GM04504 (cell line): ENCODE measurements around the gene ZDHHC14.
"Not testable (repeated sequence)": the region's sequence is repeated elsewhere in the genome, so short reads cannot be mapped to it uniquely, and the experiment has no call there.

Experiments
- DNase-seq: peaks from one replicate; pipeline ENCODE4 v3.0.0-alpha.2; 2012; ENCODE audit warnings: low read depth

Gene ZDHHC14

GRCh38 chr6:157445277-157446009, 64.5 kb downstream of the ZDHHC14 start:
- DNase-seq: no peak

- no peak for DNase-seq
These were observed 66.7 kb downstream of the ZDHHC14 start for GRCh38 chr6:157447735-157448134.

- DNase-seq: no peak
These were observed 68.6 kb downstream of the ZDHHC14 start for GRCh38 chr6:157449610-157450009.

GRCh38 chr6:157450931-157451742, 70.1 kb downstream of the ZDHHC14 start:
- DNase-seq: no peak

GRCh38 chr6:157452096-157452495, 71.1 kb downstream of the ZDHHC14 start:
- no peak for DNase-seq

- DNase-seq: no peak
These were observed 72.1 kb downstream of the ZDHHC14 start for GRCh38 chr6:157453131-157453530.

GRCh38 chr6:157453978-157454377, 73.0 kb downstream of the ZDHHC14 start:
- no peak for DNase-seq

- no peak for DNase-seq
These were observed 74.0 kb downstream of the ZDHHC14 start for GRCh38 chr6:157454762-157455714.

- DNase-seq: no peak
These were observed 74.9 kb downstream of the ZDHHC14 start for GRCh38 chr6:157455731-157456523.

- DNase-seq: no peak
These were observed 75.5 kb downstream of the ZDHHC14 start for GRCh38 chr6:157456524-157456829.

- DNase-seq: no peak
These were observed 76.8 kb downstream of the ZDHHC14 start for GRCh38 chr6:157457787-157458186.

GRCh38 chr6:157459327-157459726, 78.3 kb downstream of the ZDHHC14 start:
- DNase-seq: no peak

- no peak for DNase-seq
These were observed 79.4 kb downstream of the ZDHHC14 start for GRCh38 chr6:157460182-157460999.

GRCh38 chr6:157461000-157461915, 80.3 kb downstream of the ZDHHC14 start:
- no peak for DNase-seq

- DNase-seq: no peak
These were observed 82.2 kb downstream of the ZDHHC14 start for GRCh38 chr6:157462956-157463742.

GRCh38 chr6:157463743-157464135, 82.7 kb downstream of the ZDHHC14 start:
- DNase-seq: not testable (repeated sequence)

GRCh38 chr6:157464653-157465535, 83.9 kb downstream of the ZDHHC14 start:
- DNase-seq: no peak

- DNase-seq: no peak
These were observed 85.3 kb downstream of the ZDHHC14 start for GRCh38 chr6:157466342-157466648.
